Ishikawa (cell line): Measurements from ENCODE around the gene TRIOBP.

Source experiments
- TAF1 ChIP-seq: IDR thresholded peaks from 2 replicates; pipeline ENCODE4 v1.6.1; 2012; ENCODE audit warnings: low read depth, mild to moderate bottlenecking
- TF ChIP-seq, protein P1 (sequence below): IDR thresholded peaks from 2 replicates; pipeline ENCODE4 v1.6.1; 2012
- TF ChIP-seq, protein P2 (sequence below): IDR thresholded peaks from 2 replicates; pipeline ENCODE4 v1.6.1; 2012

DNA sequence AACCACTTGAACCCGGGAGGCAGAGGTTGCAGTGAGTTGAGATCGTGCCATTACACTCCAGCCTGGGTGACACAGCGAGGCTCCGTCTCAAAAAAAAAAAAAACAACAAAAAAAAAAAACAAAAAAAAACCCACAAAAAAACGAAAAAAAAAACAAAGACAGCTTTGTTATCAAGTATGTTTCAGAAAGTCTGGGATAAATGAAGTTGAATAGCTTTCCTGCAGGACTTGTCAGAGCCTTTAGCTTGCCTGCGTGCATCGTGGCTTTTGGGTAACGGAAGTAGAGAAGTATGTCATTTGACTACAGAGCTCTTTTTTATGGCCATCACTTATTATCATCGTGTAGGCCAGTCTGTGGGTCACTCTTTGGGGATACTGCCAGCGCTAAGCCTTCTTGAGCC is 14.6 kb downstream of the TRIOBP start:
- TF ChIP-seq, protein P1, sequence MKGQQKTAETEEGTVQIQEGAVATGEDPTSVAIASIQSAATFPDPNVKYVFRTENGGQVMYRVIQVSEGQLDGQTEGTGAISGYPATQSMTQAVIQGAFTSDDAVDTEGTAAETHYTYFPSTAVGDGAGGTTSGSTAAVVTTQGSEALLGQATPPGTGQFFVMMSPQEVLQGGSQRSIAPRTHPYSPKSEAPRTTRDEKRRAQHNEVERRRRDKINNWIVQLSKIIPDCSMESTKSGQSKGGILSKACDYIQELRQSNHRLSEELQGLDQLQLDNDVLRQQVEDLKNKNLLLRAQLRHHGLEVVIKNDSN = no peak
- TF ChIP-seq, protein P2, sequence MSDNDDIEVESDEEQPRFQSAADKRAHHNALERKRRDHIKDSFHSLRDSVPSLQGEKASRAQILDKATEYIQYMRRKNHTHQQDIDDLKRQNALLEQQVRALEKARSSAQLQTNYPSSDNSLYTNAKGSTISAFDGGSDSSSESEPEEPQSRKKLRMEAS = no peak
- no peak for TF ChIP-seq TAF1
